ENCODE results near the gene GDF11. TPM values are rescaled to one million over a fixed set of nuclear protein-coding genes. Genes with fewer than 3 reads are reported as not detected.

The GDF11 gene
- total and polyA plus RNA-seq, 2 of the 8 experiments (the other 6 are each of a cell fraction or from before 2014, with no cell fraction given): 12.1 to 15.1 TPM

GRCh38 chr12:55733858-55734257, 9.1 kb upstream of the GDF11 start:
- H3K27me3 ChIP-seq (replicated peaks in 1 of 4; ENCODE audit: control insufficient read depth in 3 of 4, extremely low read depth in 1 of 4, insufficient read depth in 3 of 4, low read length in 3 of 4): no peaks in the 10 kb centered on the region
- no peak overlapping the region for H3K27ac ChIP-seq (ENCODE audit: low read depth, low read length)
- H3K79me1 ChIP-seq (ENCODE audit: low read depth, low read length): no peaks in the 10 kb centered on the region
- H4K20me1 ChIP-seq (replicated peaks in 1 of 2; ENCODE audit: control insufficient read depth in 1 of 2, insufficient read depth in 2 of 2, low read length in 2 of 2): no peaks in the 10 kb centered on the region
- H3K4me1 ChIP-seq (replicated peaks in 1 of 4; ENCODE audit: control insufficient read depth in 3 of 4, insufficient read depth in 4 of 4, low read length in 3 of 4): peaks cover 0 to 19% (median 9%) of the 10 kb centered on the region in 4 experiments; a peak in 5 of 7 replicates
- ChIA-PET POLR2A (ENCODE audit: partially characterized antibody) (interaction anchor here (1.0 to 34.1 kb wide), 6 partner anchors 9 to 32 kb away, joined by 3 to 809 read pairs (median 6); partner anchors contain the start of gene BLOC1S1), CTCF (ENCODE audit: partially characterized antibody) (interaction anchor here (0.7 to 10.7 kb wide), 9 partner anchors 10 to 1295 kb away, joined by 3 to 229 read pairs (median 9); partner anchors contain the start of genes BLOC1S1, ITGA7 and RDH5)
- H3K4me3 ChIP-seq (ENCODE audit: extremely low read depth in 1 of 4, insufficient read depth in 2 of 4, low read depth in 3 of 4, low read length in 4 of 4): no peak overlapping the region
- no peak overlapping the region for H3K14ac ChIP-seq (ENCODE audit: insufficient read length)
- no peak overlapping the region for H4K91ac ChIP-seq (replicated peaks; ENCODE audit: insufficient read length, low read length)
- peaks cover 12% of the 10 kb centered on the region for H3K23me2 ChIP-seq (ENCODE audit: low read depth, low read length)
- no peaks in the 10 kb centered on the region for H3K36me3 ChIP-seq (ENCODE audit: control insufficient read depth in 2 of 4, insufficient read depth in 4 of 4, low read length in 3 of 4)
- no peak overlapping the region for H2BK20ac ChIP-seq (ENCODE audit: low read length)
- H2BK12ac ChIP-seq (ENCODE audit: low read depth, low read length): no peak overlapping the region
- H2BK120ac ChIP-seq (replicated peaks; ENCODE audit: low read depth, low read length): no peak overlapping the region
- H4K5ac ChIP-seq (ENCODE audit: insufficient read length, low read depth, low read length): no peak overlapping the region
- DNase-seq (ENCODE audit: low read depth in 1 of 2, low spot score in 2 of 2): no peak
- TF ChIP-seq EP300 (IDR thresholded peaks at IDR 0.05; ENCODE audit: borderline replicate concordance in 1 of 2, low read depth in 2 of 2, low read length in 2 of 2): no peak
- TF ChIP-seq JUND (IDR thresholded peaks at IDR 0.05; ENCODE audit: low read length): no peak
- no peak for TF ChIP-seq ASH2L (IDR thresholded peaks at IDR 0.05; ENCODE audit: low read length)
- TF ChIP-seq TBP (IDR thresholded peaks at IDR 0.05; ENCODE audit: low read depth, low read length): no peak
- TF ChIP-seq MAFK (IDR thresholded peaks at IDR 0.05; ENCODE audit: low read depth, low read length): no peak
- TF ChIP-seq SP1 (IDR thresholded peaks at IDR 0.05; ENCODE audit: low read depth, low read length): no peak
- TF ChIP-seq POU5F1 (IDR thresholded peaks at IDR 0.05; ENCODE audit: low read depth, low read length): no peak
- TF ChIP-seq CHD2 (IDR thresholded peaks at IDR 0.05; ENCODE audit: low read length): no peak
- H3K9me3 ChIP-seq (ENCODE audit: insufficient read depth in 2 of 2, low read depth in 1 of 2, low read length in 1 of 2): no peaks in the 10 kb centered on the region
- H2BK15ac ChIP-seq (ENCODE audit: low read length): no peak overlapping the region
- no peak overlapping the region for H4K8ac ChIP-seq (ENCODE audit: extremely low read depth, insufficient read depth, low read length)
- H3K23ac ChIP-seq (ENCODE audit: insufficient read length): no peak overlapping the region
- H3K79me2 ChIP-seq (ENCODE audit: control insufficient read depth in 1 of 2, insufficient read depth in 2 of 2, low read length in 2 of 2): no peaks in the 10 kb centered on the region
- no peak for FAIRE-seq
- no peak overlapping the region for H2BK5ac ChIP-seq (ENCODE audit: low read depth, low read length)
- no peak overlapping the region for H3K4ac ChIP-seq (replicated peaks; ENCODE audit: insufficient read length, low read depth, low read length)
- no peak overlapping the region for H3K18ac ChIP-seq (ENCODE audit: extremely low read depth, low read length)
- H2AK5ac ChIP-seq (ENCODE audit: low read depth, low read length): no peak overlapping the region
- no peak overlapping the region for H2AFZ ChIP-seq (ENCODE audit: low read length)
- WGBS, 2 experiments (ENCODE audit: extremely low coverage in 1 of 2, insufficient coverage in 1 of 2, insufficient read length in 1 of 2, insufficient replicate concordance in 2 of 2, low coverage in 1 of 2, low lambda C conversion rate in 2 of 2, missing lambda C conversion rate in 1 of 2): 87% methylated on average over 2 of the region's 2 CpGs; no CpG with 5 or more reads in 1 of the 2 experiments
- no peak overlapping the region for H3K9ac ChIP-seq (replicated peaks in 1 of 4; ENCODE audit: extremely low read depth in 1 of 4, low read depth in 3 of 4, low read length in 3 of 4)
- H3K4me2 ChIP-seq (ENCODE audit: insufficient read depth in 1 of 2, low read depth in 2 of 2, low read length in 2 of 2): no peak overlapping the region
- no peak overlapping the region for H3K56ac ChIP-seq (replicated peaks; ENCODE audit: insufficient read length, low read depth, low read length)

Measured in H1 (cell line).